HEK293 (cell line): ENCODE results near the gene IRF1.

Experiments used
- FEZF1 ChIP-seq: fragments of 450-650 bp; formaldehyde crosslinking; IDR thresholded peaks from 2 replicates; pipeline ENCODE4 v1.5.1; 2016; ENCODE audit warnings: missing biosample characterization, missing genetic modification characterization
- SP2 ChIP-seq: fragments of 450-650 bp; formaldehyde crosslinking; IDR thresholded peaks from 2 replicates; pipeline ENCODE4 v1.5.1; 2016; ENCODE audit warnings: missing biosample characterization, missing genetic modification characterization
- ZNF121 ChIP-seq: fragments of 450-650 bp; formaldehyde crosslinking; IDR thresholded peaks from 2 replicates; pipeline ENCODE4 v1.5.1; 2016; ENCODE audit warnings: missing biosample characterization, missing genetic modification characterization
- ZNF274 ChIP-seq, 2 experiments: fragments of 200-500 bp in 1 of 2; fragments of 450-650 bp in 1 of 2; sonication (Bioruptor generic) in 1 of 2; formaldehyde crosslinking in 1 of 2; IDR thresholded peaks; 2 replicates each; pipeline versions ENCODE4 v1.5.1 to v1.6.1; 2014 to 2016; ENCODE audit warnings: borderline replicate concordance in 1 of 2, inconsistent platforms in 1 of 2, low read length in 1 of 2, missing biosample characterization in 1 of 2, missing genetic modification characterization in 1 of 2
- ZNF350 ChIP-seq: fragments of 450-650 bp; formaldehyde crosslinking; IDR thresholded peaks from 2 replicates; pipeline ENCODE4 v1.5.0; 2017; ENCODE audit warnings: missing biosample characterization, mild to moderate bottlenecking, missing genetic modification characterization
- ZNF624 ChIP-seq: fragments of 450-650 bp; formaldehyde crosslinking; IDR thresholded peaks from 2 replicates; pipeline ENCODE4 v1.5.1; 2017; ENCODE audit warnings: missing biosample characterization, missing genetic modification characterization
- ZNF658 ChIP-seq: fragments of 450-650 bp; formaldehyde crosslinking; IDR thresholded peaks from 2 replicates; pipeline ENCODE4; 2016; ENCODE audit warnings: missing biosample characterization, missing genetic modification characterization
- ZNF670 ChIP-seq: fragments of 450-650 bp; formaldehyde crosslinking; IDR thresholded peaks from 2 replicates; pipeline ENCODE4 v1.5.1; 2016; ENCODE audit warnings: missing biosample characterization, missing genetic modification characterization, low read depth
- TF ChIP-seq, protein P1 (sequence below): fragments of 450-650 bp; formaldehyde crosslinking; IDR thresholded peaks from 2 replicates; pipeline ENCODE4 v1.5.1; 2016; ENCODE audit warnings: missing biosample characterization, missing genetic modification characterization
- TF ChIP-seq, protein P2 (sequence below): fragments of 450-650 bp; formaldehyde crosslinking; IDR thresholded peaks from 2 replicates; pipeline ENCODE4 v1.5.1; 2016; ENCODE audit warnings: missing biosample characterization, missing genetic modification characterization, low read depth

DNA sequence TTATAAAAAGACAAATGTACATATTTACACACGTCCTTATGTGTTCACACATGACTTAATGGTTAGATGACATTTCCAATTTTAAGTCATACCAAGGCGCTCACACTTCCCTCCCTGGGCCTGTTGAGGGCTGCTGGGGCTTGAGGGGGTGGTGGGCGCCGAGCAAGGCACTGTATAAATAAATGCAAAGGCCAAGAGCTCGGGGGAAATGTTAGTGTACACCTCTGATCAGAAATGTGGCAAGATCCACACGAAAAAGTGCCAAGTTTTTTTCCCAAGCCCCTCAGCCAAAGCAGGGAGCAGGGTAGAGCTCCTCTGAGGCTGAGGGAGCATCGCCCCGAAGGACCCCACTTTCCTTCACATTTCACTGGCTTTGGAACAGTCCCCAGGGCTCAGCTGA lies 7.5 kb downstream of the IRF1 start:
- TF ChIP-seq ZNF274 (IDR thresholded peaks at IDR 0.05; ENCODE audit: low read length): no peak
- no peak for TF ChIP-seq ZNF274 (tag by site-specific recombination; IDR thresholded peaks at IDR 0.05; ENCODE audit: borderline replicate concordance)
- no peak for TF ChIP-seq ZNF624 (tag by site-specific recombination)
- no peak for TF ChIP-seq ZNF670 (tag by site-specific recombination)
- TF ChIP-seq ZNF350 (tag by site-specific recombination): no peak
- TF ChIP-seq, protein P1, sequence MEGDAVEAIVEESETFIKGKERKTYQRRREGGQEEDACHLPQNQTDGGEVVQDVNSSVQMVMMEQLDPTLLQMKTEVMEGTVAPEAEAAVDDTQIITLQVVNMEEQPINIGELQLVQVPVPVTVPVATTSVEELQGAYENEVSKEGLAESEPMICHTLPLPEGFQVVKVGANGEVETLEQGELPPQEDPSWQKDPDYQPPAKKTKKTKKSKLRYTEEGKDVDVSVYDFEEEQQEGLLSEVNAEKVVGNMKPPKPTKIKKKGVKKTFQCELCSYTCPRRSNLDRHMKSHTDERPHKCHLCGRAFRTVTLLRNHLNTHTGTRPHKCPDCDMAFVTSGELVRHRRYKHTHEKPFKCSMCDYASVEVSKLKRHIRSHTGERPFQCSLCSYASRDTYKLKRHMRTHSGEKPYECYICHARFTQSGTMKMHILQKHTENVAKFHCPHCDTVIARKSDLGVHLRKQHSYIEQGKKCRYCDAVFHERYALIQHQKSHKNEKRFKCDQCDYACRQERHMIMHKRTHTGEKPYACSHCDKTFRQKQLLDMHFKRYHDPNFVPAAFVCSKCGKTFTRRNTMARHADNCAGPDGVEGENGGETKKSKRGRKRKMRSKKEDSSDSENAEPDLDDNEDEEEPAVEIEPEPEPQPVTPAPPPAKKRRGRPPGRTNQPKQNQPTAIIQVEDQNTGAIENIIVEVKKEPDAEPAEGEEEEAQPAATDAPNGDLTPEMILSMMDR (tag by site-specific recombination): no peak
- no peak for TF ChIP-seq FEZF1
- TF ChIP-seq ZNF658 (tag by site-specific recombination): no peak
- no peak for TF ChIP-seq SP2 (tag by site-specific recombination)
- TF ChIP-seq, protein P2, sequence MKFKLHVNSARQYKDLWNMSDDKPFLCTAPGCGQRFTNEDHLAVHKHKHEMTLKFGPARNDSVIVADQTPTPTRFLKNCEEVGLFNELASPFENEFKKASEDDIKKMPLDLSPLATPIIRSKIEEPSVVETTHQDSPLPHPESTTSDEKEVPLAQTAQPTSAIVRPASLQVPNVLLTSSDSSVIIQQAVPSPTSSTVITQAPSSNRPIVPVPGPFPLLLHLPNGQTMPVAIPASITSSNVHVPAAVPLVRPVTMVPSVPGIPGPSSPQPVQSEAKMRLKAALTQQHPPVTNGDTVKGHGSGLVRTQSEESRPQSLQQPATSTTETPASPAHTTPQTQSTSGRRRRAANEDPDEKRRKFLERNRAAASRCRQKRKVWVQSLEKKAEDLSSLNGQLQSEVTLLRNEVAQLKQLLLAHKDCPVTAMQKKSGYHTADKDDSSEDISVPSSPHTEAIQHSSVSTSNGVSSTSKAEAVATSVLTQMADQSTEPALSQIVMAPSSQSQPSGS (tag by site-specific recombination): no peak
- no peak for TF ChIP-seq ZNF121 (tag by site-specific recombination)
